Astrocyte of the hippocampus (primary cell): ENCODE results near the gene CCR7.

Experiments used
- DNase-seq: peaks from one replicate; pipeline ENCODE4 v3.0.0; 2011; ENCODE audit warnings: low read depth, low spot score

Gene CCR7

DNA sequence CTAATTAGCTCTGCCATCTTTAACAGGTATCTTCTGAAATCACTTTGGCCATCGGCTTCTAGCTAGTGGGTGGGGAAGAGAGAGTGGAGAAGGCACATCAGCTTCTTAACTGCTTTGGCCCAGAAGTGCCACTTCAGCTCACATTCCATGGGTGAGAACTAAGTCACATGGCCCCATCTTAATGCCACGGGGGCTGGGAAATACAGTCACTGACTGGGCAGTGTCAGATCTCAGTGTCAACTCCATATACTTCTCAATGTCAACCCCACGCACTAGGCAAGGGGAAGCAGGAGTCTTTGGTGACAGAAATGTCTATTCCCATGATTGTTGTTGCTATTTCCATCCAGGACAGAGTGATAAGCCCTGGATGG lies 29.4 kb downstream of the CCR7 start:
- no peak for DNase-seq

DNA sequence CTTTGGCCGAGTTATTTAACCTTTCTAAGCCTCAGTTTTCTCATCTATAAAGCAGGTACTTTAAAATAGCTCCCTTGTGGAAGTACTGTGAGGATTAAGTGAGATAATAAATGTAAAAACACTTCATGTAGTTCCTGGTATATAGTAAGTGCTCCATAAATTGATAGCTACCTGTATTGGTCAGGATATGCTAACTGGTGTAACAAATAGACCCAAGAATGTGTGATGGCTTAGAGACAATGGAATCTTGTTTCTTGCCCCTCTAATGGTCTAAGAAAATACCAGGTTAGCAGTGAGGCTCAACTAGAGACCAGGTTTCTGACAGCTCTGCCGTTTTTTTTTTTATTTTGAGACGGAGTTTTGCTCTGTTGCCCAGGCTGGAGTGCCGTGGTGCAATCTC lies 29.8 kb downstream of the CCR7 start:
- DNase-seq = no peak

DNA sequence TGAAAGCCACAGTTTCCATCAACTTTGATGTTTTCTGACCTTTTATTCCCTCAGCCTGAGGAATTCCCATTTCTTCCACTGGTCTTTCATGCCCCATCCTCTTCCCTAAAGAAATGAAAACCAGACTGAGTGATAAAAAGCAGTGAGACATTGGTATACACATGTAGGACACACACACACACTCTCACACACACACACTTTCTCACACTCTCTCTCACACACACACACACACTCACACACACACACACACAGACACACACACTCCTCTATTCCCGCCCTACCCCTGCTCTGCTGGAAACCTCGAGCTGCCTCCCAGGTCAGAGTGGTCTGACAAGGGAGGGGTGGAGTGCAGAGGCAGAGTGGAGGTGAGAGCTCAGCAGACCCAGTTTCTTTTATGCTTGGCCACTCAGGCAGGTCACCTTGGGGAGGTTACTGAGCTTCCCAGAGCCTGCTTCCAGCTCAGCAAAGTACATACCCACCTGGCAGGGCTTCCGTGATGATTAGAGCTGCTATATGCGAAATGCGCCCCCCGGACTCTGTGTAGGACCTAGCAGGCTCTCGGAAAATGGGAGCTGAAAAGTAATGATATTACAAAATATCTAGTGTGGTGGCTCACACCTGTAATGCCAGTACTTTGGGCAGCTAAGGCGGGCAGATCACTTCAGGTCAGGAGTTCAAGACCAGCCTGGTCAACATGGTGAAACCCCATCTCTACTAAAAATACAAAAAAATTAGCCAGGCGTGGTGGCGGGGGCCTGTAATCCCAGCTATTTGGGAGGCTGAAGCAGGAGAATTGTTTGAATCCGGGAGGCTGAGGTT lies 30.7 kb downstream of the CCR7 start:
- DNase-seq = no peak

DNA sequence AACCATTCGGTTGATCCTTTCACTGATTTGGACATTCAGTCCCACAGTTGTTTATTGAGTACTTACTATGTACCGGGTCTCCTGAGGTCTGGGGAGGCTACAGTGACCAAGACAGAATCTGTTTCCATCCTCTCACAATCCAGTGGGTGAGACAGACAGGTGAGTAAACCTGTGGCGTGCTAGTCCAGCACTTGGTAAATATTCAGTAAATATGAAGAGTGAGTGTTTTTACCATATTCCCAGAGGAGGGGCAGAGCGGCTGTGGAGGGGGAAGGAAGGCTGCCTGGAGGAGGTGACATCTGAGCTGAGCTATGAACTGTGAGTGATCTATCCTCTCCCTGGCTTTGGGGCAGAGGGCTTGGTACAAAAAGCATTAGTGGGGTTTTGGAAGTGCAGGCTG lies 31.4 kb downstream of the CCR7 start:
- no peak for DNase-seq

DNA sequence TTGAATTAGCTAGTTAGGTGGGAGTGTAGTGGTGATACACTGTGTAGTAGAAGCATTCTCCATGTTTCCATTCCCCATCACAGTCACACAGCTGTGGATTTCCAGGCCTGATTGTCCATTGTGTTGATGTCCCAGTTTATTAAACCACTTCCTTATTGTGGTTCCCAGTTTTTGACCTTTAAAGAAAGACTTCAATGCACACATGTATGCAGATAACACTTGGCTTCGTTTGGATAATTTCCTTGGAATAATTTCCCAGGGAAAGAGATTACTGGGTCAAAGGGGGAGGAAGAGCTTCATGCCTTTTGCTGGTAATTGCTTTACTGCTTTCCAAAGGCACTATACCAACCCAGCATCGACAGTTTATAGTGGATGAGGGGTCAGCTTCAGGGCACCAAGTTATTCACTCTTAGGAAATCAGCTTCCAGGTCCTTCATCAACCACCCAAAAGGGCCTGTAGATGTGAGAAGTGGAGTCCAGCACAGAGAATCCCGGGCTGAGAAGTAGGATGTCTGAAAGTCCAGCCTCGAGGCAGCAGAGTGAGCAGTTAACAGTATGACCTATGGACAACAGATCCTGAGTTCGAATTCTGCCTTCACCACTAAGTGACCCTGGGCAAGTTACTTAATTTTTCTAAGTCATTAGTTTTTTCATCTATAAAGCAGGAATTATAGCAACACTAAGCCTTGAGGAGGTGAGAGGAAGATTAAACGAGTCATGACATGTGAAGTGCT lies 32.6 kb downstream of the CCR7 start:
- no peak for DNase-seq

DNA sequence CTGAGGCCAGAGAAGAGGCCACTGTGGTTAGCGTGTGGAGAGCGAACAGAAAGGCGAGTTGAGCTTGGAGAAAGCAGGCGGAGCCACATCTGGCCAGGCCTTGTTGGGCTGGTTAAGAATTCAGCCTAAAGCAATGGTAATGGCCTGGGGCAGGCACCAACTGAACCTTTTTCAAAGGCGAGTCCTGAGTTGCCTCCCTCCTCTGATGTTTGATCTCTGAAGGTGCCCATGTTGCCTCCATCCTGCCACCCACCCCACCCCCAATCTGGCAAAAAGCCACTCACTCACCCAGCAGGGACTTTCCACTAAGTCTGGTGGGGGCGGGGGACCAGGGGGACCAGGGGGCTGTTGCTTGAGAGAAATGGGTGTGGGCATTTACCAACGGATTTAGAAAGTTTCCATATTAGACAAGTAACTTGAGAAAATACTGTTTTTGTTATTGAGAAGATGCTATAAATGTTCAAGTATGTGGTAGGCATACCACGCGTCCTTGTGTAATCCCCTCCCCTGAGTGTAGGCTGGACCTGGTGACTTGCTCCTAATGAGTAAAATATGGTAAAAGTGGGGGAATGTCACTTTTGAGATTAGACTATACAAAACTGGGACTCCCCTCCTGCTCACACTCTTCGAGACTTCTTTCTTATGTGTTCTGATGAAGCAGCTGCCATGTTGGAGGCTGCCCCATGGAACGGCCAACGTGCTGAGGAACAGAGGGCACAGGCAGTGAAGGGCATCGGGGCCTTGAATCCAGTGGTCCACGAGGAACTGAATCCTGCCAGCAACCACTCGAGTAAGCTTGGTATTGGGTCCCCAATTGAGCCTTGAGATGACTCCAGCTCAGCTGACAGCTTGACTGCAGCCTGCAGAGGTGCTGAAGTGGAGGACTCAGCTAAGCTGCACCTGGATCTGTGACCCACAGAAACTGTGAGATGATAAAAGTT lies 34.0 kb downstream of the CCR7 start:
- no peak for DNase-seq

DNA sequence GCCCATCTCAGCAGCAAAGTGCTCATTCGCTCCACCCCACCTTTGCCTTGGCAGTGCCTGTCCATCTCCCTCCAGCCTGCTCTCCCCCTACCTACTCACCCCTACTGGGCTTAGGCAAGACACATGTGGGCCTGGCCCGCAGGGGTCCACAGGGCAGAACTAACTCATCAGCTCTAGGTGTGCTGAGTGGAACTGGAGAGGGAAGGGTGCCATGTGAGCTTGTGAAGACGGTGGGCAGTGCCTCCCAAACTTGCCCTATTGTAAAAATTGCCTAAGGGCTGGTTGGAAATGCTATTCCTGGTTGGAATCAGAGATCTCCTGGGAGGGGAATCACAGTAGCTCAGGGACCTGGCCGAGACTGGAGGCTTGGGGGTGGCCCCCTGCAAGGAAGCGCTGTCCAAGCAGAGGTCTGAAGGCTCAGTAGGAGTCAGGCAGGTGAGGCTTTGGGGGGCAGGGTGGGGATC lies 34.7 kb downstream of the CCR7 start:
- DNase-seq = no peak

DNA sequence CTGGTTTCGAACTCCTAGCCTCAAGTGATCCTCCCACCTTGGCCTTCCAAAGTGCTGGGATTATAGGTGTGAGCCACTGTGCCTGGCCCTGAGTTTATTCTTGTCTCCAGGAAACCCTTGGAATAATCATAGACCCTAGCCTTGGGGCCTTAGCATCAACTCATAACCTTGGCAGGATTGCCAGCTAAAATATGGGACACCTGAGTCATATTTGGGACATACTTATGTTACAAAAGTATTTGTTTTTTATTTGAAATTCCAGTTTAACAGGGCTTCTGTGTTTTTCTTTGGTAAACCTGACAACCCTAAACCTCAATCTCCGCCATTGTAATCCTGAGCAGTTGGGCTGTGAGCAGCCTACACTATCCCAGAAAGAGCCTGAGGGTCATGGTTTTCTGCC lies 35.3 kb downstream of the CCR7 start:
- no peak for DNase-seq

DNA sequence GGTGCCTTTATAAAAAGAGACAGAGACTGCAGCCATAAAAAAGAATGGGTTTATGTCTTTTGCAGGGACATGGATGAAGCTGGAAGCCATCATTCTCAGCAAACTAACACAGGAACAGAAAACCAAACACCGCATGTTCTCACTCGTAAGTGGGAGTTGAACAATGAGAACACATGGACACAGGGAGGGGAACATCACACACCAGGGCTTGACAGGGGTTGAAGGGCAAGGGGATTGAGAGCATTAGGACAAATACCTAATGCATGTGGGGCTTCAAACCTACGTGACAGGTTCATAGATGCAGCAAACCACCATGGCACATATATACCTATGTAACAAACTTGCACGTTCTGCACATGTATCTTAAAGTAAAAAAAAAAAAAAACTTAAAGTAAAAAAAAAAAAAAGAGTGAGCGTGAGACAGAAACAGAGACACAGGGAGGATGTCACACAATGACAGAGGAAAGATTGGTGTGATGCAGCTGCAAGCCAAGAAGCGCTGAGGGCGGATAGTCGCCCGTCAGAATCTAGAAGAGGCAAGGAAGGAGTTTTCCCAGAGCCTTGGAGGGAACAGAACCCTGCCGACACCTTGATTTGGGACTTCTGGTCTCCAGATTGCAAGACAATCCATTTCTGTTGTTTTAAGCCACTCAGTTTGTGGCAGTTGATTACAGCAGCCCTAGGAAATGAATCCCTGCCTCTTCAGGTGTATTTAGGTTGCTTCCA lies 36.4 kb downstream of the CCR7 start:
- DNase-seq = no peak

DNA sequence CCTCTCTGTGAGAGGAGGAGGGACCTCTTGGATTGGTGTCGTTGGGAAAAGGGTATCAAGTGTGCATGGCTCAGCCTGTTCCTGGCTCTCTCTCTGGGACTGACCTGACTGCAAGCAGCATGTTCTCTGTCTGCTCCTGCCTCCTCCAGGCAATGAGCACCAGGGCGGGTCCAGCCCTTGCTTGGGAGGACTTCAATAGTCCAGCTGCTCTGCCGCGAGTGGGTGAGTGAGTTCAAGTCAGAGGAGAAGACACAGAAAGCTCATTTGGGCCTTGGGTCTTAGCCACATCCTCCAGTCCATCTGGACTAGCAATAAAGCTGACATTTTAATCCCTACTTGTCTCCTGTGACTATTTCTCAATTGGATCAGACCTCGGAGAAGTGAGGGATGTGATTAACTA lies 38.6 kb downstream of the CCR7 start:
- DNase-seq = no peak

DNA sequence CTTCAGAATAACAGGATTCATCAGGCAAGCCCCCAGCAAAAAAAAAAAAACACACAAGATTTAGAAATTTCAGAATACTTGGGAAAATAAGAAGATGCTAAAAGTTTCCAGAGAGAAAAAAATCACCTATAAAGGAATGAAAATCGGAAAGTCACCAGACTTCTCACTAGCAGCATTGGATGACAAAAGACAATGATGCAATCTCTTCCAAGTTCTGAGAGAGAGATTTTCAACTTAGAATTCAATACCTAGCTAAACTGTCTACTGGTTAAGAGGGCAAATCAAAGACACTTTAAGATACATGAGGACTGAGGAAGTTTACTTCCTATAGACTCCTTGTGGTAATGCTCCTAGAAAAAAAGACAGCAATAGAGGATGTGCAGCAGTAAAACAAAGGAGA lies 40.0 kb downstream of the CCR7 start:
- no peak for DNase-seq

DNA sequence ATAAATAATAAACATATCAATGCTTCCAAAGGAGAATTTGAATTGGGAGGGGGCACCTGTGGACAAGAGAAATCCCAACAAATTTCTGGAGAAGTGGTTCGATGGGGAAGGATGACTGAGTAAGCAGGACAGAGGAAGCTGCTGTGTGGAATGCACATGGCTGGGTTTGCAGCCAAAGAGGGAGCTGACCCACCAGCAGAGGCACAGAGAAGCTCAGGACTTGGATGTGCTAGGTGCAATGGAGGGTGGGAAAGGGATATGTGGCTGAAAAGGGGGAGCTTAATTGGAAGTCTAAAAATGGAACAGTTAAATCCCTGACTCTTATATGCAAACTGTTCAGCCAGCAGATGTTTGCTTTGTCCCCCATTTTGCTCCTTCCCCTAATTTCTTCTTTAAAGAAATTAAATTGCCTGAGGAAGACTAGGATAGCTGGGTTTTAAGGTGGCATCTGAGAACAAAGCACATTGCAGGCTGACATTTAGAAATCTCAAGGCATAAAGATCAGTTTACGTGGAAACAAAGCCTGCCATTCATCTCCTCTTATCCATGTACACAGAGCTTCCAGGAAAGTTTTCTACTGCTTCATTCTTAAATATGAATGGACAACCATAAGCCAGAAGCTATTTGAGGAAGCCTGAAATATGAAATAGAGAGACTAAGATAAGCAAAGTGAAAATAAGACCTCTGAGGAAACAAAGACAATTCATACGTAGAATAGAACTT lies 40.9 kb downstream of the CCR7 start:
- no peak for DNase-seq

DNA sequence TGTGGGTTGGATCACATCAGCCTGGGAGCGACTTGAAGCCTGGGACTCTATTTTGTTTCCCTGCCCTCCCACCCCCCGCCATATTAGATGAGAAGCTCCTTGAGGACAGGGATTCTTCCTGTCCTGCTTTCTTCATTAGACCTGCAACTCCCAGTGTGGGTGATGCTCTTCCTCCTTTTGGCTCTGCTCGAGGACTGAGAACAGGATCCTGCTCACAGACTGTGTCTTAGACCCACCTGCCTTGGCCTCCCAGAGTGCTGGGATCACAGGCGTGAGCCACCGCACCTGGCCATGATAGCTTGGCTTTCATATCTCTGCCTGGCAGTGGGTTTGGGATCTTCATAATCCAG lies 42.3 kb downstream of the CCR7 start:
- DNase-seq = no peak

DNA sequence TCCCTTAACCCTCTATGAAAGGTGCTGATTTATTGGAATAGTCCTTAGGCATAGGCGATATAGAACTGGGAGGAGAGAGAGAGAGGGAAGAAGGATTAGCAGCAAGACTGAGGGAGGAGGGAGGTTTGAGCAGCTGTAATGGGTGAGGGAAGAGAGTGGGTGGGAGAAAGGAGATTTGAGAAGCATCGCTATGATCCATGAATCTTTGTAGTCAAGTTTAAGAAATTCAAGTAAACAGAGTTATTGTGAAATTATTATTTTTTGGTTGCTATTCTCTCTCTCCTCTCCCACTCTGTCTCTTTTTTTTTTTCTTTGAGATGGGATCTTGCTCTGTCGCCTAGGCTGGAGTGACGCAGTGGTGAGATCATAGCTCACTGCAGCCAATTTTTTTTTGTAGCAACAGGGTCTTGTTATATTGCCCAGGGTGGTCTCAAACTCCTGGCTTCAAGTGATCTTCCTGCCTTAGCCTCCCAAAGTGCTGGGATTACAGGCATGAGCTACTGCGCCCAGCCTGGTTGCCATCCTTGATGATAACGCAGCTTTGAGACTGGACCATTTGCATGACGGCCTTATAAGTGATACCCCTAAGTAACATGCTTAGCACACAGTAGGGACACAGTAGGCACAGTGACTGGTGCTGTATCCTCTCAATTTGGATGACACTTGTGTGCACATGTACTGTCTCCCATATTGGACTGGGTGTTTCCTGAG lies 42.9 kb downstream of the CCR7 start:
- no peak for DNase-seq

DNA sequence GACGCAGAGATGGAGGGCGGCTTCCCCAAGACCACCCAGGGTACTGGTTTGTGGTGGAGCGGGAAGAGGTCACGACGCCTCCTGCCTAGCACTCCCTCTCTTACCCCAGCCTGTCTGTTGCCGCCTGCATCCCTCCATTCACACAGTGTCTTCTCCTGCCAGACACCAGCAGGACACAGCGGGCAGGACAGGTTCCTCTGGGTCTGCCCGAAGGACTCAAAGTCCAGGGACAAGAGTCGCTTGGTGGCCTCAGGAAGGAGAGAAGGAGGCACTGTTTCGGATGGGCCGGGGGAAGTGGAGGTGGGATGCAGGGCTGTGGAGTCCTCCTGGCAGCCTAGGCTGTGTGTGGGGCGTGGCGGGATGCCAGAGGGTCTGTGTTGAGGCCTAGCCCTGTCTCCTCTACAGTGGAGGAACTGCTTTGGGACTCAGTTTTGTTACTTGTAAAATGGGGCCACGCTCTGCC lies 44.2 kb downstream of the CCR7 start:
- DNase-seq = no peak

DNA sequence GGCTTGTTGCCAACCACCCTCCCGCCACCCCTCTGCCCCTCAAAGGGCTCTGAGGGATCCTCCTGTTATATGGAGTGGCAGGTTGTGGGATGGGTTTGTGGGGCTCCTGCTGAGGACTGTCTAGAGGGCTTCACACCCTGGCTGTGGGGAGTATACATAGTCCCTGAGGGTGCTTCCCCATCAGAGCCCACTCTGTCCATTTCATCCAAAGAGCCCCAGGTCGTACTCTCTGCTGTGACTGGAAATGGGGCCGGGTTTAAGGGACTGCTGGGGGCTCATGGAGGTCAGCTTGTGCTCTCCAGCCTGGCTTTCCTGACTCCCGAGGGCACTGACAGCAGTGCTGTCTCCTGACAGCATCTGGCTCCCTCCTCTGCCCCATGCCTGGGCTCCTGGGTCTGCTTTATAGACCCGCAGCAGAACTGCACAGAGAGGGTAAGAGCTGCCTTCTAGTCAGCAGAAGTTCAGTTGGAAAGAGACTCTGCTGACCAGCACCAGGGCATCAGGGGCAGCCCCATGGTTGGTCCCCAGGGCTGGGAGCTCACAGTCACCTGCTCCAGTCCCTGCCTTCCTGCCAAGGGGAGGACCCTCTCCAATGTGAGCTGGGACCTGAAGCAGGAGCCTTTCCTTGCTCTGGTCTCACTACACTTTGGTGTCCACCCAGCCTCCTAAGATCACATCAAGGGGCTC lies 46.0 kb downstream of the CCR7 start:
- DNase-seq = no peak

DNA sequence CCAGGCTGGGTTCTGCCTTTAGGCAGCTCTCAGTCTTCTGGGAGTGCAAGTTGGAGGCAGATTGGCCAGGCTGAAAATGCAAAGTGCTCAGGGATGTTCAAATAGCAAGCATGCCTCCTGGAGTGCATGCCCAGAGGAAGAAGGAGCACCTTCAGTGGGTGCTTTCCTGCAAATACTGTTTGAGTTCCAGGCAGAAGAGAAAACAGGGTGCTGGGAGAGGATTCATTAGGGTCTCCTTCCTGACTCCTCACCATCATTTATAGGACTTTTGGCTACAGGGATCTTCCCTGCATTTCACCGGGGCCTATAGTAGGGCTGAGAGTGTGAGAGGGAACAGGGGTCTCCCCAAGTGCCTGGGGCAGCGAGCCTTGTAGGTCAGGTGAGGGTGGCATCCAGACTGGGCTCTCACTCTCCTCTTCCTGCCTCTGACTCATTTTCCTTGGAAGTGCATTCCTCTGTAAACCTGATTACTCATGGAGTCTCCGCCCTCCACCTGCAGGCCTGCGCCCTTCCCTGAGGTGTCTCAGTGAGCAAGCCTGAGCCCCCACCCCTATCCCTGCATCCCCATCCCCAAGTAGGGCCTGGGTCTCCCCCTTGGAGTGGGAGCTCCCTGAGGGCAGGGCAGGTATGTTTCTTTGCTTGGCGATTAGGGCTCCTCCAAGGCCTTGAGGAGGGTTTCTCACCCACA lies 46.7 kb downstream of the CCR7 start:
- DNase-seq = peak; percentile 56

DNA sequence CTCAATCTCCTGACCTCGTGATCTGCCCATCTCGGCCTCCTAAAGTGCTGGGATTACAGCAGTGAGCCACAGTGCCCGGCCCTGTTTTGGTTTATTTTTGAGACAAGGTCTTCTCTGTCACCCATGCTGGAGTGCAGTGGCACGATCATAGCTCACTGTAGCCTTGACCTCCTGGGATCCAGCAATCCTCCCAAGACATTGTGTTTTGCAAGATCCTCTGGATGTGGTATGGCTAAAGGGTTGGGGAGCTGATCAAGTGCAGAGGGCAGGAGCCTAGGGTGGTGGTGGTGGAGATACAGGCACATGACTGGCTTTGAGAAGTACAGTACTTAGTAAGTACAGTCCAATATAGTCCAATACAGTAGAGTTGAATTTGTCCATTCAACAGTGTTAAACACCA lies 47.3 kb downstream of the CCR7 start:
- no peak for DNase-seq

DNA sequence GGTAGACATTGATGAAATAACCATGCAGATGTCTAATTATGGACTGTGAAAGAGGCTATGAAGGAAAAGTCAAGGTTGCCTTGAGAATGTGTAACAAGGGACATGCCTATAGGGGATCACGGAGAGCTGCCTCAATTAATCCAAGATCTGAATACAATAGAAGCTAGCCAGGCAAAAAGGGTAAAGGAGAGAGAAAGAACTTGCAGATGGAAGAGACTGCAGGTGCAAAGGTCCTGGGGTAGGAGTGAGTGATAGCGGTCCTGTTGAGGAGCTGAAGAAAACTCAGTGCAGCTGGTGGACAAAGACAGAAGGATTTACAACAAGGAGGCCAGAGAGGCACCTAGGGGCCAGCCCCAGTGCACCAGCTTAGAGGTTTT lies 48.0 kb downstream of the CCR7 start:
- no peak for DNase-seq
